Fibroblast of peridontal ligament (primary cell): ENCODE data around the gene ZBTB18.

Experiments
- DNase-seq: peaks from one replicate; pipeline ENCODE4 v3.0.0-alpha.2; 2010; ENCODE audit errors: extremely low read depth

Gene ZBTB18

GRCh38 chr1:244062156-244062725 lies 11.2 kb downstream of the ZBTB18 start:
- DNase-seq = no peak

DNA sequence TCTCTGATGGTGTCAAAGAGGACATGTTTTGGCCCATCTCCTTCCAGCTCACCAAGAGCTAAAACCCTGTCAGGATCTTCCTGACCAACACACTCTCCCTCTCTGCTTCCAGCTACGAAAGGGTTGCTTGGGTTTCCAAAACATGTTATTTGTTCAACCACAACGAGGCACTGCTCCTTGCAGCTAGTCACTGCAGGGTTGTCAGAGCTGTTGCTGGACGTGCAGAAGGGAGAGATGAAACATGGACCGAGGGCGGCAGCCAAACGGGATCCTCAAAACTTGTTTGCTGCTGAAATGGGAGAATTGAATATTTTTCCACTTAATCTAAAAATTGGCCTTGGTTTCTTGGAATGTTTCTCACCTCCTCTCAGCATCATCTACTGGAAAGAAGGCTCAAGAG lies 12.4 kb downstream of the ZBTB18 start:
- DNase-seq = peak; percentile 42

DNA sequence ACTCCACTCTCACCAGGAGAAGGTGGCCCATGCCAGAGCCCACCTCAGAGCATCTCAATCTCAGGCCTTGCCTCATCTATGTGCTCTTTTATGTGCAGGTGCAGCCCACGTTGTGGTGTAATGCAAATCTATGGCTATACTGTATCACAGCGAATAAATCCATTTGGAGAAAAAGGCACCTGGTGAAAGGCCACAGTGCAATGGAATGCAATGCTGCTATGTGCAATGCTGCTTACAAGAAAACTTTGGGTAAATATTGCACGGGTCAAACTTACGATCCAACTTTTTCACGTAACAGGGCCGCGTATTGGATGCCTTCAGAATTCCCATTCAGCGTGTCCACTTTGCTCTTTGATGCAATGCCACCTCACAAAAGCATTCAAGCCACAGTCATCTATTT lies 13.5 kb downstream of the ZBTB18 start:
- DNase-seq = no peak

DNA sequence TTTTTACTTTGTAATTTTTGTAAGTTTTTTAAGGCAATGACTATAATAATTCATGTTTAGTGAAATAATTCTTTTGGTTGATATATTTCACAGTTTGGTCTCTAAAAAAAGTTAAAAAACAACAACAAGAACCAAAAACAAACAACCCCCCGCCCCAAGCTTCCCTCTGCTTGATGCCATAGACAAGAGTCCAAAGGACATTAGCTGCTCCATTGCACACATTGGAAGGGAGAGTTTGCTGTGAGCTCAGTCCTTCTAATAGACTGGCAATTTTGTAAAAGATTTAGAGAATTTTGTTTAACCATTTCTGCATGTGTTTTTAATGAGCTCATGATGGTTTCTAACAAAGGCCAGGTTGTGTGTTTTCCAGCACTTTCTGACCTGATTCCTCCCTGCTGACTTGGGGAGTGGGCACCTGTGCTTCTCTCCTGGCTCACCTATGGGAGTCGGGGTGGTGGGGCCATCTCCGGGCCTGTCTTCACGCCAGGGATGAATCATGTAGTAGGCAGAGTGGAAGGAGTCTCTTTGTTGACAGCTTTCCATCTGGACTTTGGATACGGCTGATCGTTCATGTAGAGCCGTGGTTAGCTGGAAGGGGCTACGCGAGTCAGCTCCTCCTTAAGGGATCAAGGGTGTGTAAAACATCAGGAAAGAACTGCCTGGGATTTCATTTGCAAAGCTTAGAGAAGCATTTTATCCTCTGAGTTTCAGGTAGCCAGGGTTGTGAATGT lies 14.1 kb downstream of the ZBTB18 start:
- DNase-seq = no peak

GRCh38 chr1:244065960-244066388 lies 14.9 kb downstream of the ZBTB18 start:
- DNase-seq = peak; percentile 95

DNA sequence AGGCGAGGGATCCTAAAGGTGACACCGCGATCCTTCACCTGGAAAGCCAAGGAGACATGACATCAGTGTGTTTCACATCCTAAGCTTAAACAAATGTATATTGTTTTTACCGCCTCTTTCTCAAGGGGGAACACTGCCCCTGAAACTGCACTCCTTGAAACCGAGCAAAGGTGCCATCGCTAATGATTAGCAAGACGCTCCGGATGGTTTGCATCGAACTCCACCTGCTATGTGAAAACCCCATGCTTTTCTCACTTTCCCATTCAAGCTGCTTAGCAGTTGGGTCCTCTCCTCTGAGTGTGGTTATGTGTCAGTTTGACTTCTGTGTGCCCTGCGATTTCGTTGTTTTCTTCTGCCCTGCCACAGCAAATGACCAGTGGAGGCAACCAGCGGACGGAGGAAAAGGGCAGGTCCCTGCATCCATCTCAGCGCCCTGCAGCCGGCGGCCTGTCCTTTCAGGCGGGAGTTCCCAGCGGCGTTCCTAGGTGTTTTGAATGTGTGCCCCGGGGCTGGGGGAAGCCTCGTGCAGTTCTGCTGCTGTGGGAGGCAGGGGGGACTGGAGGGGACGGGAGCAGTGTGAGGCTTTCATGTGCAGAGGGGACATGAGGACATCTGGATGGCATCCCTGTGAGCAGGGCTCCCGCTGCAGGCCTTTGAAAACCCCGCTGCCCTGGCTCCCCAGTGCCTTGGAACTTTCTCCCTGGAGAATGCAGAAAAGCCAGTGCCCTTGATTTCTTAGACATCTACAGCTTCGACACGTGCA lies 16.1 kb downstream of the ZBTB18 start:
- no peak for DNase-seq

GRCh38 chr1:244067893-244068292 lies 16.8 kb downstream of the ZBTB18 start:
- no peak for DNase-seq

- no peak for DNase-seq
These were observed 17.5 kb downstream of the ZBTB18 start for GRCh38 chr1:244068567-244068966.

DNA sequence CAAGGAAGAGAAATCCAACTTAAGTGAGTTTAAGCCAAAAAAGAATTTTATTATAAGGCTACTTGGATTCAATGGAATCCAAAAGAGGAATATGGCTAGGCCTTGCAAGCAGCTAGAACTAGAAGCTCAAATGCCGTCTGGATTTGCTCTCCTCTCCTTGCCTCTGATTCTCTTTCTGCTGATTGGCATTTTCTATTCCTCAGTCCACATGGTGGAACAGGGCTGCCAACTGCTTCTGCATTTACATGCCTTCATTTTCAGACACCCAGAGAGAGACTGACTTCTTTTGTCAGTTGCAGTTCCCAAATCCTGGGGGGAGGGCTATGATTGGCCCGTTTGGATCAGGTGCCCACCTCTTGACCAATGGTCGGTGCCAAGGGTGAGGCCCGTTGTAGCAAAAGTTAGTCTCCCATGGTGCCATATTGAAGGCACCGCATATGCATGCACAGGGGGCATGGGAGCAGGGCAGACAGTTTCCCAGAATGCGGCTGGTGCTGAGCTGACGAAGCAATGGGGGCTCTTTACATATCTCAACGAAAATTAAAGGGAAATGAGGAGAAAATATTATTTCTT lies 18.3 kb downstream of the ZBTB18 start:
- DNase-seq = no peak

- DNase-seq = no peak
These were observed 23.6 kb downstream of the ZBTB18 start for GRCh38 chr1:244074559-244075171.

- peak; percentile 10 for DNase-seq
These were observed 24.2 kb downstream of the ZBTB18 start for GRCh38 chr1:244075247-244075722.

DNA sequence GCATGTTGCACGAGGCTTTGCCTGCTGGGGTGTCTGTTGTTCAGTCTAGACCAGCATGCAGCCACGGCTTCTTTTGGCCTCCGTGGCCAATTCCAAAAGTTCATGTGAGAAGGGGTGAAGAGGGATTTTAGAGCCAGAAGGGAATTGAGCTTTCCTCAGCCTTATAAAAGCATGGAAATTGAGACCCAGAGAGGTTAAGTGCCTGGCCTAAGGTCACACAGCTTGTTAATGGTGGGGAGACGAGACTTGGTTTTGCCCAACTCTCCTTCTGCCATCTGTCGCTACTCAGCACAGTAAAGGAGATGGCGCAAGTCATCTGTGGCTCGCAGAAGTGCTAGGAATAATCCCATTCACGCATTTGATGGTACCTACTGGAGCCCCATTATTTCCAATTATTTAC lies 25.7 kb downstream of the ZBTB18 start:
- DNase-seq = no peak

- DNase-seq = peak; percentile 13
These were observed 26.6 kb downstream of the ZBTB18 start for GRCh38 chr1:244077473-244078220.

DNA sequence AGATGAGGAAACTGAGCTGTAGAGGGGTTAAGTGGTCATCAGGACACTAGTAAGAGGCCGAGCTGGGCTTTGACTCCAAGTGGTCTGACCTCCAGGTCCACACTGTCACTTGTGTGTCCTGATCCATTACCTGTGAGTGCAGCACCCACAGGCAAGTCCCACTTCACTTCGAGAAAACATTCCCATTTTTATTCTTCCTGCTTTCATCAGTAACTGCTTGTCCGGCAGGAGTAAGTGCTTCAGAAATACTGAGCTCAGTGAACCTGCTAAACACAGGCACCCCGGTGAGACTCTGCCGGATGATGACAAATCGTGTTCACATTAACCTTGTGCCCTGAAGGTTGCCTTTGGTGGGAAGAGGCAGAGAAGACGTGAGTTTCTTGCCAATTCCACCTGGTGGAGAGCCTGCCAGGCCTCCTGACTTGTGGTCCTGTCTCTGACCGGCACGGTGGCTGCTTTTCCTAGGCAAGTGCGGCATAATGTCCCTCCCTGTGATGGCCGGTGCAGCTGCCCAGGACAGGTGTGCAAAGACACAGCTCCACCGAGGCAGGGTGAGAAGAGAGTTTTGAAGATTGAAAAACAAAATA lies 29.4 kb downstream of the ZBTB18 start:
- DNase-seq = no peak

DNA sequence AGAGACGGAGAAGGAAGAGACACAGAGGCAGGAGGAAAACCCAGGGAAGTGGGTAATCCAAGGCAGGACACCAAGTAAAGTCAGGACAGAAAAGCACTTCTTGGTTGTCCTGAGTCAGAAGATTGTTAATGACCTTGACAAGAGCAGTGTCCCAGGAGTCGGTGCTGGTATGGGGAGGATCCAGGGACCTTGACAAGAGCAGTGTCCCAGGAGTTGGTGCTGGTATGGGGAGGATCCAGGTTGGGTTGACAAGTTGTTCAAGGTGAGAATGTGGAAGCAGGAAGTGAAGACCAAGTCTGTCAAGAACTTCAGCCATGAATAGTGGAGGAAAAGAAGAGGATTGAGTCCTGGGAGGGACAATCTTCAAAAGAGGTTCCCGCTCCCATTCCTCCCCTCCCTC lies 31.9 kb downstream of the ZBTB18 start:
- DNase-seq = no peak

DNA sequence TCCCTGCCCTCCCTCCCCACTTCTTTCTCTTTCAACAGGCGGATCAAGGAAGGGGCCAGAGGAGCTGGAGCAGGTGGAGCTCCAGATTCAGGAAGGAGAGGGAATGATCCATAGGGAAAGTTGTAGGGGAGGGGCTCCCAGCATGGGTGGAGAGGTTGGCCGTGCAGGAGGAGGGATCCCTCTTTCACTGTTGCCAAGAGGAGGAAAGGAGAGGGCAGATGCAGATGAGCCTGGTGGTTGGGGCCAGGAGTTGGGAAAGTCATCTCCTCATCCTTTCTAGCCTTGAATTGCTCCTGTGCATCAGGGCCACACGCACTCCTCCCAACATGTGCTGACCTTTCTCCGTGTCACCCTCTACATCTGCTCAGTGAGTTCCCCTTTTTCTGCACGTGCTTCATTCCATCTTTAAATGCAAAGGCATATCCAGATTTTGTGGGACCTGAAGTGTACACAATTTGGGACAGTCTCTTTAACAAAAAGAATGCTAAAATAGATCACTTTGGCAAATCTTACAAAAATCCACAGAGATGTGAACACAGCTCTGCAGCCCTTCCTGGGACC lies 32.4 kb downstream of the ZBTB18 start:
- DNase-seq = no peak

- no peak for DNase-seq
These were observed 33.7 kb downstream of the ZBTB18 start for GRCh38 chr1:244084763-244085162.

- no peak for DNase-seq
These were observed 34.8 kb downstream of the ZBTB18 start for GRCh38 chr1:244085891-244086290.

DNA sequence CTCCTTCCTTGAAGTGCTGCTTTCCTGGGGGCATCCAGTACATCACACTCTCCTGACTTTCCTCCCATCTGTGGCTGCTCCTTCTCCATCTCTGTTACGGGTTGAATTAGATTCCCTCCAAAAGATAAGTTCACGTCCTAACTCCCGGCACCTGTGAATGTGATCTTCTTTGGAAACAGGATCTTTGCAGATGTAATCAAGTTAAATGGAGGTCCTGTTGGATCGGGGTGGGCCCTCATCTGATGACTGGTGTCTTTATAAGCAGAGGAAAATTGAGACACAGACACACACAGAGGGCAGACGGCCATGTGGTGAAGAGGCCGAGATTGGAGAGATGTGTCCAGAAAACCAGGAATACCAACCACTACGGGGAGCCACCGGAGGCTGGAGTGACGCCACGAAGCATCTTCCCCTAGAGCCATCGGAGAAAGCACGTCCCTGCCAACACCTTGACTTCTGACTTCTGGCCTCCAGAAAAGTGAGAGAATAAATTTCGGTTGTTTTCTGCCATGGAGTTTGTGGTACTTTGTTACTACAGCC lies 36.0 kb downstream of the ZBTB18 start:
- DNase-seq = no peak

GRCh38 chr1:244087611-244088010 lies 36.5 kb downstream of the ZBTB18 start:
- DNase-seq = no peak
